ENCODE data around the gene FEN1.

GRCh38 chr11:61827571-61828378 lies 35.1 kb downstream of the FEN1 start, which contains the start of gene FADS2:
- TF ChIP-seq CTCF (IDR thresholded peaks at IDR 0.05): no peak
- TF ChIP-seq EZH2phosphoT487 (IDR thresholded peaks at IDR 0.05): no peak

All from neural progenitor cell (in vitro differentiated cells).